HG02885 (cell line): Measurements from ENCODE around the gene SUCLG2.

ENCODE experiments used
- ATAC-seq: cut with Tn5 transposase; IDR thresholded peaks from one replicate; pipeline ENCODE4 v1.9.1; 2021; ENCODE audit warnings: mild to moderate bottlenecking; ENCODE audit not compliant: unreplicated experiment, poor library complexity

SUCLG2 gene

GRCh38 chr3:67361770-67362169 is 292.6 kb downstream of the SUCLG2 start:
- no peak for ATAC-seq

GRCh38 chr3:67361323-67361722 is 293.1 kb downstream of the SUCLG2 start:
- no peak for ATAC-seq

GRCh38 chr3:67357610-67358458 is 296.6 kb downstream of the SUCLG2 start:
- ATAC-seq: peak; percentile 84

- ATAC-seq: peak; percentile 92
These were observed 304.7 kb downstream of the SUCLG2 start for GRCh38 chr3:67349551-67350174.

GRCh38 chr3:67346081-67346480 is 308.3 kb downstream of the SUCLG2 start:
- ATAC-seq: no peak

- no peak for ATAC-seq
These were observed 318.6 kb downstream of the SUCLG2 start for GRCh38 chr3:67335813-67336212.

- ATAC-seq: no peak
These were observed 319.8 kb downstream of the SUCLG2 start for GRCh38 chr3:67334588-67334987.

GRCh38 chr3:67329358-67329757 is 325.1 kb downstream of the SUCLG2 start:
- no peak for ATAC-seq

GRCh38 chr3:67327582-67327981 is 326.8 kb downstream of the SUCLG2 start:
- no peak for ATAC-seq

GRCh38 chr3:67325231-67325630 is 329.2 kb downstream of the SUCLG2 start:
- ATAC-seq: no peak
